GM23338 (cell line): ENCODE results near the gene C2orf92. TPM values are rescaled to one million over a fixed set of nuclear protein-coding genes. Genes with fewer than 3 reads are reported as not detected.

Experiments
- ATAC-seq: fragments of 200-7000 bp; cut with Tn5 transposase; 3 replicates; pipeline ENCODE4 v1.9.1; 2020
- DNase-seq: peaks from one replicate; pipeline ENCODE4 v3.0.0-alpha.2; 2015; ENCODE audit warnings: low spot score
- H2AFZ ChIP-seq: fragments of 200-600 bp; sonication (generic); 2 replicates; pipeline ENCODE4 v1.8.0; 2016; ENCODE audit warnings: antibody characterized with exemption, mild to moderate bottlenecking, moderate library complexity
- H3F3A ChIP-seq: fragments of 200-600 bp; sonication (generic); replicated peaks from 2 replicates; pipeline ENCODE4 v1.8.0; 2017; ENCODE audit warnings: antibody characterized with exemption, mixed run types, low read depth
- H3K27ac ChIP-seq: fragments of 200-600 bp; sonication (generic); 2 replicates; pipeline ENCODE4 v1.6.1; 2016; ENCODE audit warnings: low read depth
- H3K27me3 ChIP-seq: fragments of 200-600 bp; sonication (generic); 2 replicates; pipeline ENCODE4 v1.8.0; 2016; ENCODE audit warnings: mild to moderate bottlenecking, mixed run types, moderate library complexity; ENCODE audit not compliant: insufficient read depth
- H3K36me3 ChIP-seq: fragments of 200-600 bp; sonication (generic); 2 replicates; pipeline ENCODE4 v1.8.0; 2016; ENCODE audit warnings: mild to moderate bottlenecking; ENCODE audit not compliant: insufficient read depth
- H3K4me1 ChIP-seq: fragments of 200-600 bp; sonication (generic); 2 replicates; pipeline ENCODE4 v1.8.0; 2016; ENCODE audit warnings: mild to moderate bottlenecking, moderate library complexity; ENCODE audit not compliant: insufficient read depth
- H3K4me2 ChIP-seq: fragments of 200-600 bp; sonication (generic); 2 replicates; pipeline ENCODE4 v1.7.1; 2017; ENCODE audit warnings: mixed run types
- H3K4me3 ChIP-seq: fragments of 200-600 bp; sonication (generic); 2 replicates; pipeline ENCODE4 v1.6.1; 2016; ENCODE audit warnings: mixed run types
- H3K79me2 ChIP-seq: fragments of 200-600 bp; sonication (generic); replicated peaks from 2 replicates; pipeline ENCODE4 v1.8.0; 2017; ENCODE audit warnings: mild to moderate bottlenecking; ENCODE audit not compliant: insufficient read depth
- H3K9me2 ChIP-seq: fragments of 200-600 bp; sonication (generic); 2 replicates; pipeline ENCODE4 v1.8.0; 2017; ENCODE audit not compliant: insufficient read depth
- H4K20me1 ChIP-seq: fragments of 200-600 bp; sonication (generic); replicated peaks from 2 replicates; pipeline ENCODE4 v1.8.0; 2017; ENCODE audit warnings: mild to moderate bottlenecking; ENCODE audit not compliant: insufficient read depth
- H3K27ac Mint-ChIP-seq: 2 replicates; pipeline ENCODE4 v1.8.0; 2020; ENCODE audit warnings: inconsistent platforms, mild to moderate bottlenecking, moderate library complexity, mixed read lengths
- H3K27me3 Mint-ChIP-seq: 3 replicates; pipeline ENCODE4 v1.8.0; 2022; ENCODE audit warnings: low read depth, mild to moderate bottlenecking, moderate library complexity, mixed read lengths, inconsistent platforms; ENCODE audit not compliant: insufficient read depth, poor library complexity
- H3K36me3 Mint-ChIP-seq: 3 replicates; pipeline ENCODE4 v1.8.0; 2021; ENCODE audit warnings: low read depth, mild to moderate bottlenecking, inconsistent platforms, moderate library complexity, mixed read lengths
- H3K4me1 Mint-ChIP-seq: 3 replicates; pipeline ENCODE4 v1.8.0; 2020; ENCODE audit warnings: mild to moderate bottlenecking, inconsistent platforms, mixed read lengths
- H3K4me3 Mint-ChIP-seq: 3 replicates; pipeline ENCODE4 v1.8.0; 2021; ENCODE audit warnings: moderate library complexity, mild to moderate bottlenecking, inconsistent platforms, mixed read lengths
- H3K9me3 Mint-ChIP-seq: 3 replicates; pipeline ENCODE4 v1.8.0; 2020; ENCODE audit warnings: moderate library complexity, mild to moderate bottlenecking, inconsistent platforms, mixed read lengths
- CREB1 ChIP-seq: fragments of 250-450 bp; sonication (Bioruptor Pico); IDR thresholded peaks from 2 replicates; pipeline ENCODE4 v1.5.0; 2020; ENCODE audit warnings: low read depth, mild to moderate bottlenecking, moderate library complexity
- ETS1 ChIP-seq: IDR thresholded peaks from 2 replicates; pipeline ENCODE4 v1.6.1; 2016; ENCODE audit warnings: antibody characterized with exemption
- EZH2 ChIP-seq: fragments of 200-600 bp; sonication (generic); IDR thresholded peaks from one replicate; pipeline ENCODE4 v1.8.0; 2017; ENCODE audit warnings: antibody characterized with exemption, mild to moderate bottlenecking, low read depth; ENCODE audit not compliant: unreplicated experiment
- EZH2phosphoT487 ChIP-seq: fragments of 200-600 bp; sonication (generic); IDR thresholded peaks from one replicate; pipeline ENCODE4 v1.8.1; 2018; ENCODE audit warnings: antibody characterized with exemption; ENCODE audit not compliant: unreplicated experiment
- JUNB ChIP-seq: IDR thresholded peaks from one replicate; pipeline ENCODE4 v1.6.1; 2016; ENCODE audit warnings: antibody characterized with exemption; ENCODE audit not compliant: unreplicated experiment
- NANOG ChIP-seq: IDR thresholded peaks from 2 replicates; pipeline ENCODE4 v1.6.1; 2016; ENCODE audit warnings: antibody characterized with exemption, borderline replicate concordance
- POLR2AphosphoS5 ChIP-seq: IDR thresholded peaks from 2 replicates; pipeline ENCODE4 v1.6.1; 2016; ENCODE audit warnings: antibody characterized with exemption, low read depth
- STAT1 ChIP-seq: IDR thresholded peaks from one replicate; pipeline ENCODE4 v1.6.1; 2016; ENCODE audit warnings: antibody characterized with exemption; ENCODE audit not compliant: unreplicated experiment
- ZNF114 ChIP-seq: fragments of 250-450 bp; sonication (Bioruptor Pico); IDR thresholded peaks from 2 replicates; pipeline ENCODE4 v1.5.0; 2020; ENCODE audit warnings: mild to moderate bottlenecking, moderate library complexity
- ZNF331 ChIP-seq: fragments of 250-450 bp; sonication (Bioruptor Pico); IDR thresholded peaks from 2 replicates; pipeline ENCODE4 v1.5.0; 2020; ENCODE audit warnings: low read depth, mild to moderate bottlenecking, moderate library complexity
- ZNF462 ChIP-seq: fragments of 250-450 bp; sonication (Bioruptor Pico); IDR thresholded peaks from 2 replicates; pipeline ENCODE4 v1.5.0; 2020; ENCODE audit warnings: mild to moderate bottlenecking, moderate library complexity
- polyA plus RNA-seq: library from polyadenylated mRNA; unstranded; fragments of >200 nt; fragmentation: Nextera tagmentation; extraction: Ambion mirVana; gene quantifications from 2 replicates; pipeline ENCODE4 v1.2.1, GENCODE V29; 2016
- total RNA-seq: library from RNA; depleted of rRNA; stranded (reverse); fragments of >200 nt; shearing (Covaris generic); gene quantifications from 2 replicates; pipeline ENCODE4 v1.2.3, GENCODE V29; 2014
- TF ChIP-seq, protein P1 (sequence below), 2 experiments: fragments of 200-600 bp in 1 of 2; sonication (generic) in 1 of 2; conservative IDR thresholded peaks; 2 replicates each; pipeline versions ENCODE4 v1.5.1 to v1.6.1; 2016 to 2017; ENCODE audit warnings: antibody characterized with exemption in 2 of 2, low read depth in 2 of 2, mild to moderate bottlenecking in 2 of 2, moderate library complexity in 1 of 2
- TF ChIP-seq, protein P2 (sequence below): IDR thresholded peaks from one replicate; pipeline ENCODE4 v1.6.1; 2018; ENCODE audit warnings: antibody characterized with exemption; ENCODE audit not compliant: unreplicated experiment

Gene C2orf92
- total and polyA plus RNA-seq, 2 experiments from 2014 or later, result 1.7 to 2.6 TPM

DNA sequence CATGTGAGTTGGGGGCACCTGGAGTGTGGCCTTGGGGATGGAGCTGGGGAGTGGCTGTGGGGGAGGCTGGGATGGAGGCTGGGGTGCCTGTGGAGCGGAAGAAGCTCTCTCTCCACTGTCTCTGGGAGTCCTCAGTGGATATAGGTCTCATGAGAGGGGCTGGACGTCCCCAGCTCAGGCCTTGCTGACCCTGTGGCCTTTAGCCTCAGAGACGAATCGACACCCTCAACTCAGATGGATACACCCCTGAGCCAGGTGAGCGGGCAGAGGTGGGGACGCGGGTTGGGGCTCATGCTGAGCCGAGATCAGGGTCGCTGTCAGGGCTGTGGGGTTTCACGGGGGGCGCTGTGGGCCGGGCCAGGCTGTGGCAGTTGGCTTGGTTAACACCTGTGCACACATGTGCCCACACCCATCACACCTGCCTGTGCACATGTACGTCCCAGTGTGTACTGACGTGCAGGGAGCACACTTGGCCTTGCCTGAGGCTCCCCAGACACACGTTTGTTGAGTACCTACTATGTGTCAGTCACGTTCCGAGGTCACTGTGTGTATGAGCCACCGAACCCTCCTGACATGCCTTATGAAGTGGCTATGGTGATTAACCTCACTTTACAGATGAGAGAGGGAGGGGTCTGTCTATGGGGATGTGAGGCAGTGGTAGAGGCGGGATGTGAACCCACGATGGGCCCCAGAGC is 64.0 kb downstream of the C2orf92 start:
- Histone ChIP-seq H3K79me2 (no peaks in the 10 kb centered on the region), H3K4me1 (no peaks in the 10 kb centered on the region), H3K4me2 (no peak overlapping the region), H3K27me3 (no peaks in the 10 kb centered on the region), H2AFZ (no peak overlapping the region), H3K4me3 (no peak overlapping the region), H3K27ac (no peak overlapping the region), H3K9me2 (no peaks in the 10 kb centered on the region), H4K20me1 (no peaks in the 10 kb centered on the region), H3K36me3 (no peaks in the 10 kb centered on the region), H3F3A (no peaks in the 10 kb centered on the region)
- DNase-seq (no peak), ATAC-seq (no peak)
- peaks cover 9% of the 10 kb centered on the region for H3K27me3 Mint-ChIP-seq
- no peak overlapping the region for H3K4me3 Mint-ChIP-seq
- TF ChIP-seq CREB1 (CRISPR knock-in tag), result no peak
- TF ChIP-seq EZH2phosphoT487, result no peak
- TF ChIP-seq EZH2, result no peak
- TF ChIP-seq, protein P1, sequence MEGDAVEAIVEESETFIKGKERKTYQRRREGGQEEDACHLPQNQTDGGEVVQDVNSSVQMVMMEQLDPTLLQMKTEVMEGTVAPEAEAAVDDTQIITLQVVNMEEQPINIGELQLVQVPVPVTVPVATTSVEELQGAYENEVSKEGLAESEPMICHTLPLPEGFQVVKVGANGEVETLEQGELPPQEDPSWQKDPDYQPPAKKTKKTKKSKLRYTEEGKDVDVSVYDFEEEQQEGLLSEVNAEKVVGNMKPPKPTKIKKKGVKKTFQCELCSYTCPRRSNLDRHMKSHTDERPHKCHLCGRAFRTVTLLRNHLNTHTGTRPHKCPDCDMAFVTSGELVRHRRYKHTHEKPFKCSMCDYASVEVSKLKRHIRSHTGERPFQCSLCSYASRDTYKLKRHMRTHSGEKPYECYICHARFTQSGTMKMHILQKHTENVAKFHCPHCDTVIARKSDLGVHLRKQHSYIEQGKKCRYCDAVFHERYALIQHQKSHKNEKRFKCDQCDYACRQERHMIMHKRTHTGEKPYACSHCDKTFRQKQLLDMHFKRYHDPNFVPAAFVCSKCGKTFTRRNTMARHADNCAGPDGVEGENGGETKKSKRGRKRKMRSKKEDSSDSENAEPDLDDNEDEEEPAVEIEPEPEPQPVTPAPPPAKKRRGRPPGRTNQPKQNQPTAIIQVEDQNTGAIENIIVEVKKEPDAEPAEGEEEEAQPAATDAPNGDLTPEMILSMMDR (conservative IDR thresholded peaks at IDR 0.05; ENCODE audit: low read depth in 2 of 2), result no peak
- TF ChIP-seq NANOG, result no peak
- no peak for TF ChIP-seq JUNB
- TF ChIP-seq ETS1, result no peak
- no peak for TF ChIP-seq POLR2AphosphoS5
- TF ChIP-seq ZNF114, result no peak
- no peak for TF ChIP-seq ZNF462 (CRISPR knock-in tag)
- TF ChIP-seq ZNF331, result no peak
- TF ChIP-seq, protein P2, sequence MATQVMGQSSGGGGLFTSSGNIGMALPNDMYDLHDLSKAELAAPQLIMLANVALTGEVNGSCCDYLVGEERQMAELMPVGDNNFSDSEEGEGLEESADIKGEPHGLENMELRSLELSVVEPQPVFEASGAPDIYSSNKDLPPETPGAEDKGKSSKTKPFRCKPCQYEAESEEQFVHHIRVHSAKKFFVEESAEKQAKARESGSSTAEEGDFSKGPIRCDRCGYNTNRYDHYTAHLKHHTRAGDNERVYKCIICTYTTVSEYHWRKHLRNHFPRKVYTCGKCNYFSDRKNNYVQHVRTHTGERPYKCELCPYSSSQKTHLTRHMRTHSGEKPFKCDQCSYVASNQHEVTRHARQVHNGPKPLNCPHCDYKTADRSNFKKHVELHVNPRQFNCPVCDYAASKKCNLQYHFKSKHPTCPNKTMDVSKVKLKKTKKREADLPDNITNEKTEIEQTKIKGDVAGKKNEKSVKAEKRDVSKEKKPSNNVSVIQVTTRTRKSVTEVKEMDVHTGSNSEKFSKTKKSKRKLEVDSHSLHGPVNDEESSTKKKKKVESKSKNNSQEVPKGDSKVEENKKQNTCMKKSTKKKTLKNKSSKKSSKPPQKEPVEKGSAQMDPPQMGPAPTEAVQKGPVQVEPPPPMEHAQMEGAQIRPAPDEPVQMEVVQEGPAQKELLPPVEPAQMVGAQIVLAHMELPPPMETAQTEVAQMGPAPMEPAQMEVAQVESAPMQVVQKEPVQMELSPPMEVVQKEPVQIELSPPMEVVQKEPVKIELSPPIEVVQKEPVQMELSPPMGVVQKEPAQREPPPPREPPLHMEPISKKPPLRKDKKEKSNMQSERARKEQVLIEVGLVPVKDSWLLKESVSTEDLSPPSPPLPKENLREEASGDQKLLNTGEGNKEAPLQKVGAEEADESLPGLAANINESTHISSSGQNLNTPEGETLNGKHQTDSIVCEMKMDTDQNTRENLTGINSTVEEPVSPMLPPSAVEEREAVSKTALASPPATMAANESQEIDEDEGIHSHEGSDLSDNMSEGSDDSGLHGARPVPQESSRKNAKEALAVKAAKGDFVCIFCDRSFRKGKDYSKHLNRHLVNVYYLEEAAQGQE, result no peak
- no peak for TF ChIP-seq STAT1
- H3K27ac Mint-ChIP-seq, result no peak overlapping the region
- peaks cover 5% of the 10 kb centered on the region; the same call in 1 of the 3 replicates for H3K9me3 Mint-ChIP-seq
- no peaks in the 10 kb centered on the region; the same call in 2 of the 3 replicates for H3K36me3 Mint-ChIP-seq
- H3K4me1 Mint-ChIP-seq, result no peaks in the 10 kb centered on the region; the same call in 2 of the 3 replicates
